Embryonic facial prominence (tissue), 1 donor: ENCODE measurements around the gene MSANTD2.

ENCODE experiments used
- DNase-seq: peaks from one replicate; pipeline ENCODE4 v3.0.0-alpha.2; 2016; ENCODE audit errors: extremely low spot score

MSANTD2 gene

DNA sequence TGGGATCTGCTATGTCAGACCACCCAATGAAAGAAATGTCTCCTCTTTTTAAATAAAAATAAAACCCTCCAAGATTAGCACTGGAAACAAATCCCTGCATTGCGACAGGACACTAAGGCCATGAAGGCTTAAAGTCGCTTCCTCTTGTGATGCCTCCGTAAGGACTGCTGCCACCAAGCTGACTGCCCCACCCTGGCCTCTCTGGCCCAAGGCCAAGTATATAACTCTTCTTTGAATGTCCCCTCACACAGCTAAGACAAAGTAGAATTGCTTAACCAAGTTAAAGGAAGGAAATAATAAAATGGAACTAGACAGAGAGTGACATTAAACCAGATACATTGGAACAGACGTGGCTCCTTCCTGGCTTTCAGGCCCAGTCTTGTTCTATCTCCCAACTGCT, 68.0 kb downstream of the MSANTD2 start:
- no peak for DNase-seq

DNA sequence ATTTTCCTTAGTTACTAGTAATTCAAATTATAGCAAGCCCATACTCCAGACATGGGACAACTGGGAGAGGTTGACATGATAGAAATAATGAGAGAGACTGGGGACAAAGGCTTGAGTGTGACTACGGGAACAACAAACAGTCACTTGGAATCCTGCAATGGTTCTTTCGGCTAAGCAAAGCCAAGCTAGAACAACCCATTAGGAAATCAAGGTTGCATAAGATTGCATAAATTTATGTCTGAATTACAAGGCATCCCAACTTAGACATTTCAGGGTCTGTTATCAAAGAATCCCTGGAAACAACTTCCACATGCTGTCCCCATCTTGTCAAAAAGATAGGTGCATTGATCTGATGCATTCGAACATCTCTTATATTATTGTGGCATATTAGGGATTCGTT, 70.6 kb downstream of the MSANTD2 start:
- no peak for DNase-seq

- DNase-seq = no peak
These were observed 72.1 kb downstream of the MSANTD2 start for GRCh38 chr11:124728134-124728533.

DNA sequence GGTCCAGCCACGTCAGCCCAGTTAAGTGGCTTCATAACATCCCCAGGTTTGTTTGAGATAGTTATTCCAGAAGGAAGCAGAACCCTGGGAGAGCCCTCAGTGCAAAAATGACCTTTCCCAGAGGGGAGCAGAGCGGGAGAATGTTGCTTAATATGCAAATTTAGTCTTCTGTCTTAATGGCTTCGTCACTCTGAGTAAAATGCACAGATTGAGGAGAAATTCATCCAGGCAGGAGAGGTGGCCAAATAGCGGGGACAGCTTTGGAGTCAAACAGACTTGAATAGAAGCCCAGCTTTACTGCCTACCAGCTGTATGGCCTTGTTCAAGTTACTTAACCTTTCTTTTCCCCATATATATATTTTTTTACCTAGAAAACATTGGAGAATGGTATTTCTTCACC, 72.7 kb downstream of the MSANTD2 start:
- no peak for DNase-seq

DNA sequence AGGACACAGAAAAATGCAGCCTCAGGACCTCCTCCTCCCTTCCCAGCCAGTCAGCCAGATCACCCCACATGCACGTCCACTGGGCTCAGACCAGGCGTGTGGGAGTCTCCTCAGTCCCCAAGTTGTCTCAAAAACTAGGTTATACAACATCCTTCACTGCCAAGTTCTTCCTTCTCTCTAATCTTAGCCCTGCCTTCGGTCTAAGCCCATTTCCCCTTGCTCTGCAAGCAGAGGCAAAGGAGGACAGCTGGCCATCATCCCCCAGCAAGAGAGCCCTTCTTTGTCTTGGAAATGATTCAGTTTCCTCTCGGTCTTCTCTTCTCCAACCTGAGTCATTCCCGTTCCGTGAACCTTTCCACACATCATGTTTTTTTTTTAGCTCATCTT, 74.5 kb downstream of the MSANTD2 start:
- no peak for DNase-seq

DNA sequence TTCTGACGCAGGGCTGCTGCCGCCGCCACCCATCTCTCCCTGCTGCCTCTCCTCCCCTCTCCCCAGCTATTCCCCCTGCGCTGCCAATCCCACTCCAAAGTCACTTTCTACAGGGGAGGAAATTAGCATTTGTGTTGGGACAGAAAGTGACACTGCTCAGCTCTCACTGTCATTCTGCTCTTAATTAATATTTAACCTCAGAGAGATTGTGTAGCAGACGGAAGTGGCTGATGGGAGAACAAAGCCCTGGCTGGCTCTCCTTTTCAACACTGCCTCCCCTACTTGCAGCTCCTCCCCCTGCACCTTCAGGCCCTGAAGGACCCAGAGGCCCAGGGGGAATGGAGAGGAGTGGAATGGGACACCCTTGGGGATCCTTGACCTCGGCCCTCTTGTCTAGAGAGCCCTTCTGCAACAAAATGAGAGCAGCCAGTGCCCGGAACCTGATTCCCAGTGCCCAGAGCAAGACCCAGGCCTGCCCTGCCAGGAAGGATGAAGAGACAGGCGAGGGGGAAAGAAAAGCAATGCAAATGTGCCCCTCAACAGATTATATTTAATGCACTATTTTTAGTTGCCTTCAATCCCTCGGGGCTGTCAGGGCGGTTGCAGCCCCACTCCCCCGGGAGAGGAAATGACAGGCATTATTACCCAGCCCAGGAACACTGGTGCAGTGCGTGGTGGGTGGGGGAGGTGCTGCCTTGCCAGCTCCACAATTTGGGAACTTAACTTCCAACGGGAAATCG, 75.1 kb downstream of the MSANTD2 start:
- DNase-seq = no peak

GRCh38 chr11:124722176-124722575, 78.0 kb downstream of the MSANTD2 start:
- DNase-seq = no peak

- no peak for DNase-seq
These were observed 80.7 kb downstream of the MSANTD2 start for GRCh38 chr11:124719534-124719933.

DNA sequence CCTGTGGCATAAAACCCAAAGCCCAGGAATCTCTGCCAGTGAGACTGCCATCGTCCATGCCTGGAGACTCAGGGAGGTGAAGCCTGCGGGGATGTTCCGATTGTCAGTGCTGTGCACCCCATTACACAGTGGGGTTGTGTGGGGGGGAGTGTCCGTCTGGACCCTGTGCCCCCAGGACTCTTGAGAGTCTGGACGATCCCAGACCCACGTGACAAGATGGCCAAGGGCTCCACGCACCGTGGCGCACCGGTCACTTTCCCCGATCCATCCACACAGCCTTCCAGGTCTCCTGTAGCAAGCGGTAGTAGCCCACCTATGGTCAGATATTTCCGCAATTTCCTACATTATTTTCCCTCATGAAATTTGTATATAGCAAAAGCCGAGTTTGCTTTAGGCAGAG, 81.4 kb downstream of the MSANTD2 start:
- no peak for DNase-seq

GRCh38 chr11:124717786-124718651, 82.2 kb downstream of the MSANTD2 start:
- no peak for DNase-seq

DNA sequence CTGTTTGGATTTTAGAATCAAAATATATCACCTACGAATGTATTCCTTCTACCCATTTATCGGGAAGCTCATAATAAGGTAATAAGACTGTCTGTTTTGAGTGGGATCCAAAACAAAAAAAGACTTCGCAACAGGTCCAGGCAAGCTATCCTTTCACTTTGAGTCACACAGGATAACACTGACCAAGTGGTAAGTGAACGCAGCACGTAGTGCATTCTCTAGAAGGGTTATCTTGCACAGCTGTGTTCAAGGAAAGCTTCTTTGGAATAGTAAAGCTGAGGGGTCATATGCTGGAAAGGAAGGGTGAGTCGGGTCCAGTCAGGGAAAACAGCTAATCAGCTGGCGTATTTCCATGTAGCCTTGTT, 82.8 kb downstream of the MSANTD2 start:
- no peak for DNase-seq

DNA sequence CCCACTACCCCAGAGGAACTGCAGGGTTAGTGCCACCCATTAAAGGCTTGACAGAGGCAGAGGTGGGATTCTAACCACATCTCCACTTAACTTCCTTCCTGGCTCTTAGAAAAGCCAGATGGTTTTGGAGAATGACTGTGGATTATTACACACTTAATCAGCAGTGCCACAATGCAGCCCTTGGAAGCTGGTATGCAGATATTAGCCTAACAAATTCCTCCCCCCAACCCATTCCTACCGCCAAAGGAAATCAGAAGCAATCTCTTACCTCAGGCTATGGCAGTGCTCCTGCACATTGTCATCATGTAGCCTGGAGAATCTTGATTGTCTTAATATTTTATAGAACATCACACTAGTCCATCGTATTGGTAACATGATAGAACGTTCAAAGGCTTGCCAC, 83.6 kb downstream of the MSANTD2 start:
- DNase-seq = no peak
